Psoas muscle (tissue), 8 donors: Measurements from ENCODE around the gene ZNF587B. TPM values are rescaled to one million over a fixed set of nuclear protein-coding genes. Genes with fewer than 3 reads are reported as not detected.
A peak's percentile ranks its signal among the peaks of the same experiment; 100 is the strongest.
"Not testable (repeated sequence)": the region's sequence is repeated elsewhere in the genome, so short reads cannot be mapped to it uniquely, and the experiment has no call there.

Source experiments
- ATAC-seq, 4 donors: fragments of 200-7000 bp; cut with Tn5 transposase; one replicate each; pipeline ENCODE4 v1.9.1; 2020; ENCODE audit warnings: moderate library complexity in 3 of 4, mild to moderate bottlenecking in 2 of 4
- DNase-seq, 2 donors: peaks; one replicate each; pipeline ENCODE4 v3.0.0-alpha.2; 2020
- H3K27ac ChIP-seq: fragments of 200-600 bp; one replicate; pipeline ENCODE4 v1.8.0; 2022
- H3K27me3 ChIP-seq, 3 donors: fragments of 200-600 bp in 1 of 3; one replicate each; pipeline versions ENCODE4 v1.6.1 to v1.8.0; 2013 to 2022; ENCODE audit warnings: low read length in 2 of 3, mild to moderate bottlenecking in 2 of 3, moderate library complexity in 1 of 3; ENCODE audit not compliant: insufficient read depth in 3 of 3
- H3K36me3 ChIP-seq, 2 donors: fragments of 200-600 bp in 1 of 2; one replicate each; pipeline versions ENCODE4 v1.6.1 to v1.8.0; 2013 to 2022; ENCODE audit warnings: low read depth in 1 of 2, mild to moderate bottlenecking in 1 of 2, moderate library complexity in 1 of 2; ENCODE audit not compliant: insufficient read depth in 1 of 2
- H3K4me1 ChIP-seq: fragments of 200-600 bp; one replicate; pipeline ENCODE4 v1.8.0; 2022
- H3K4me3 ChIP-seq: fragments of 200-600 bp; one replicate; pipeline ENCODE4 v1.8.0; 2022; ENCODE audit warnings: mild to moderate bottlenecking
- H3K9me3 ChIP-seq: fragments of 200-600 bp; one replicate; pipeline ENCODE4 v1.8.0; 2022
- WGBS, 3 donors: extraction: QIAGEN DNeasy Blood & Tissue Kit; methylation state at CpG; one replicate each; pipeline versions ENCODE4 v1.1.6 to v1.1.7; 2013; 5-methylcytosine and 5-hydroxymethylcytosine counted together
- intact Hi-C, 2 donors: fragments of 100-400 bp; cut with DNase I; formaldehyde crosslinking; loops; one replicate each; pipeline versions ENCODE4 v1.11.0 to v1.14.2; 2022
- polyA plus RNA-seq, 3 donors: library from polyadenylated mRNA; stranded (reverse); fragments of 200-250 nt; gene quantifications; one replicate each; pipeline ENCODE4 v1.2.3, GENCODE V29; 2013
- total RNA-seq, 4 donors: library from RNA; stranded (reverse); fragmentation: NEBNext Ultra II Directional in 2 of 4; extraction: Animal tissue kit (Norgen Biotek cat#: 25700) in 2 of 4; gene quantifications; one replicate each; pipeline versions ENCODE4 v1.2.1 to v1.2.4, GENCODE V29; 2021 to 2023
- TF ChIP-seq, protein P1 (sequence below): fragments of 200-600 bp; IDR thresholded peaks from one replicate; pipeline ENCODE4 v1.8.0; 2022; ENCODE audit warnings: antibody characterized with exemption
- donor health status: healthy with polysubstance abuse.
- donor health status: DM: no; HTN: no; CAD: no; lungs with moderate emphysema.
- donor health status: Bipolar disorder and iron deficiency.
- donor health status: healthy.
- donor health status: DM: yes; HTN: yes; CAD: no.
- donor health status: DM: no; HTN: no; CAD: no.
- donor health status: DM: no; HTN: no; CAD: no.
- donor health status: DM: yes; HTN: yes; CAD: no.

Gene ZNF587B
- total and polyA plus RNA-seq, 7 donors = 1.4 to 7.9 (median 5.8) TPM

DNA sequence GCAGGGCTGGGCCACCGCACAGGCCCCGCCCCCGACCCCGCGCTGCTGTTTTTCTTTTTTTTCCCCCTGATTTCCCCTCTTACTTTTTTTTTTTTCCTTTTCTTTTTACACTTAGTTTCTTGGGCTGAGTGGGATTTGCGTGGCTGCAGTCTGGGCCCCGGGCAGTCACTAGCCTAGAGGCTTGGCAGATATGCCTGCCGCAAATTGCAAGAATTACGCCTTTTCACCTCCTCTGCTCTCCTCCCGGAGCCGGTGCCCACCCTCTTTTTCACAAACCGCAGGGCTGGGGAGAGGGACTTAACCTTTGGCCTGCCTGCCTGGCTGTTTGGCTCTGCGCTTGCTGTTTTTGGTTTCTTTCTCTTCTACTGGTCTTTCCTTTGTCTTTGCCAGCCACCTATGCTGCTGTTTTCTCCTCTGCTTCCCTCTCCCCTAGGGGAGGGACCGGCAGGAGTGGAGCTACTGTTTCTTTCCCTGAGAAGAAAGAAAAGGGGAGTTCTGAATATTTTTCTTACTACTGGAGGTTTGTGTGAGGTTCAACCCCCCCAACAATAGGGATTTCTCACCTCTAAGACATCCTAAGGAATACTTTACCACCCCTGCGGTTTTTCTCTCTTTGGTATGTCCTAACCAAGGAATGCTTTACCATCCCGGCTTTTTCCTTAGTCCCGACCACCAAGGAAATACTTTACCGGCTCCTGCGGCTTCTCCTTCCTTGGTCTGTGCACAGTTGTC, 26.3 kb upstream of the ZNF587B start:
- peaks cover 13% of the 10 kb centered on the region for H3K4me1 ChIP-seq
- ATAC-seq (peak in 2 of 4 donors; percentile 29 to 46), DNase-seq (no peak)
- H3K9me3 ChIP-seq = no peaks in the 10 kb centered on the region
- peak overlapping the region; percentile 42 for H3K27ac ChIP-seq
- TF ChIP-seq, protein P1, sequence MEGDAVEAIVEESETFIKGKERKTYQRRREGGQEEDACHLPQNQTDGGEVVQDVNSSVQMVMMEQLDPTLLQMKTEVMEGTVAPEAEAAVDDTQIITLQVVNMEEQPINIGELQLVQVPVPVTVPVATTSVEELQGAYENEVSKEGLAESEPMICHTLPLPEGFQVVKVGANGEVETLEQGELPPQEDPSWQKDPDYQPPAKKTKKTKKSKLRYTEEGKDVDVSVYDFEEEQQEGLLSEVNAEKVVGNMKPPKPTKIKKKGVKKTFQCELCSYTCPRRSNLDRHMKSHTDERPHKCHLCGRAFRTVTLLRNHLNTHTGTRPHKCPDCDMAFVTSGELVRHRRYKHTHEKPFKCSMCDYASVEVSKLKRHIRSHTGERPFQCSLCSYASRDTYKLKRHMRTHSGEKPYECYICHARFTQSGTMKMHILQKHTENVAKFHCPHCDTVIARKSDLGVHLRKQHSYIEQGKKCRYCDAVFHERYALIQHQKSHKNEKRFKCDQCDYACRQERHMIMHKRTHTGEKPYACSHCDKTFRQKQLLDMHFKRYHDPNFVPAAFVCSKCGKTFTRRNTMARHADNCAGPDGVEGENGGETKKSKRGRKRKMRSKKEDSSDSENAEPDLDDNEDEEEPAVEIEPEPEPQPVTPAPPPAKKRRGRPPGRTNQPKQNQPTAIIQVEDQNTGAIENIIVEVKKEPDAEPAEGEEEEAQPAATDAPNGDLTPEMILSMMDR = no peak
- H3K27me3 ChIP-seq = no peaks in the 10 kb centered on the region
- 11 to 18% (median 16%) methylated on average over 19 of the region's 19 CpGs for WGBS, 3 donors
- H3K4me3 ChIP-seq = peak overlapping the region; percentile 64
- intact Hi-C loops = no loop called here
- peaks cover 5 to 28% of the 10 kb centered on the region in 2 donors for H3K36me3 ChIP-seq

DNA sequence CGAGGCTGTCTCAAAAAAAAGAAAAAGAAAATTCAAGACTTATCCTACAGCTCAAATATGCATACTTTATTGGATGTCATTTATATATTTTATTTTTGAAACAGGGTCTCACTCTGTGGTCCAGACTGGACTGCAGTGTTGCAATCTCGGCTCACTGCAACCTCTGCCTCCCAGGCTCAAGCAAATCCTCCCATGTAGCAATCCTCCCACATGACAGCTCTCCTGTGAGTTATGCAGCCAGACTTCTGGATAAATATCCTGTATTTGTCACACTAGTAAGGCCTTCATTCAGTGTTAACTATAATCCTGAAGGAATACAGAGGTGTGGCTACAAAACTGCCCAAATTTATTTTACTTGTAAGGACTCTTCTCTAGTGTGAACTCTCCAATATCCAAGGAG, 22.6 kb upstream of the ZNF587B start:
- Histone ChIP-seq H3K4me3 (no peak overlapping the region), H3K27me3 (no peaks in the 10 kb centered on the region), H3K4me1 (peaks cover 11% of the 10 kb centered on the region), H3K36me3 (peaks cover 5 to 62% of the 10 kb centered on the region in 2 donors), H3K9me3 (no peaks in the 10 kb centered on the region), H3K27ac (no peak overlapping the region)
- TF ChIP-seq, protein P1 = no peak
- WGBS, 3 donors = 88 to 98% (median 93%) methylated on average over 2 of the region's 2 CpGs
- intact Hi-C loops = no loop called here
- DNase-seq = no peak
- ATAC-seq = peak in 1 of 4 donors; percentile 29

DNA sequence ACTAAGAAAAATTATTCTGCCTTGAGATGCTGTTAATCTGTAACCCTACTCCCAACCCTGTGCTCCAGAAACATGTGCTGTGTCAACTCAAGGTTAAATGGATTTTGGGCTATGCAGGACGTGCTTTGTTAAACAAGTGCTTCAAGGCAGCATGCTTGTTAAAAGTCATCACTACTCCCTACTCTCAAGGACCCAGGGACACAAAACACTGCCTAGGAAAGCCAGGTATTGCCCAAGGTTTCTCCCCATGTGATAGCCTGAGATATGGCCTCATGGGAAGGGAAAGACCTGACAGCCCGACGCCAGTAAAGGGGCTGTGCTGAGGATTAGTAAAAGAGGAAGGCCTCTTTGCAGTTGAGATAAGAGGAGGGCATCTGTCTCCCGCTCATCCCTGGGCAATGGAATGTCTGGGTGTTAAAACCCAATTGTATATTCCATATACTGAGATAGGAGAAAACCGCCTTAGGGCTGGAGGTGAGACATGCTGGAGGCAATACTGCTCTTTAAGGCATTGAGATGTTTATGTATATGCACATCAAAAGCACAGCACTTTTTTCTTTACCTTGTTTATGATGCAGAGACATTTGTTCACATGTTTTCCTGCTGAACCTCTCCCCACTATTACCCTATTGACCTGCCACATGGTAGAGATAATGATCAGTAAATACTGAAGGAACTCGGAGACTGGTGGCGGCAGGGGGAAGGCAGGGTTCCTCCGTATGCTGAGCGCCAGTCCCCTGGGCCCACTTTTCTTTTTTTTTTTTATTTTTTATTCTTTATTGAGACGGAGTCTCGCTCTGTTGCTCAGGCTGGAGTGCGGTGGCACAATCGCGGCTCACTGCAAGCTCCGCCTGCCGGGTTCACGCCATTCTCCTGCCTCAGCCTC, 19.4 kb upstream of the ZNF587B start:
- 80 to 84% (median 82%) methylated on average over 17 of the region's 17 CpGs for WGBS, 3 donors
- H3K36me3 ChIP-seq = peaks cover 5 to 61% of the 10 kb centered on the region in 2 donors
- H3K9me3 ChIP-seq, H3K27ac ChIP-seq, intact Hi-C loops, ATAC-seq, H3K4me3 ChIP-seq, H3K27me3 ChIP-seq, DNase-seq: not testable (repeated sequence)
- H3K4me1 ChIP-seq = peaks cover 19% of the 10 kb centered on the region

DNA sequence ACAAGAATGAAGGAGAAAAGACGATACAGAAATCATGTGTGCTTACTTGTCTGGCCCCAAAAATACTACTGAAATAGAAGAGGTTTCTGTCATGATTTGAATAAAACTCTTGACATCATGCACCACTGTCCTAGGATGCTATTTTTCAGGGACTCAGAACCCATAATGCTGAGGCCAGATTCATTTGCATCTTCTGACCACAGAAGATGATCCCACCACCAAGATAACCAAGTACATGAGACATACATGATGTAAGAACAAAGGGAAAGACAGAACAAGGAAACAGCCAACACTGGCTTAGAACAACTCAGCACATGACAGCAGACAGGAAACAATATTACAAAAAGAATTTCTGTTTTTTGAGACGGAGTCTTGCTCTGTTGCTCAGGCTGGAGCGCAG, 17.9 kb upstream of the ZNF587B start:
- Histone ChIP-seq H3K4me3 (no peak overlapping the region), H3K36me3 (peaks cover 5 to 49% of the 10 kb centered on the region in 2 donors), H3K27me3 (no peaks in the 10 kb centered on the region), H3K9me3 (no peaks in the 10 kb centered on the region), H3K4me1 (peaks cover 19% of the 10 kb centered on the region), H3K27ac (peak overlapping the region; percentile 53)
- intact Hi-C loops = no loop called here
- TF ChIP-seq, protein P1 = no peak
- ATAC-seq (no peak), DNase-seq (no peak)
- 85 to 90% (median 90%) methylated on average over 3 of the region's 3 CpGs for WGBS, 3 donors

DNA sequence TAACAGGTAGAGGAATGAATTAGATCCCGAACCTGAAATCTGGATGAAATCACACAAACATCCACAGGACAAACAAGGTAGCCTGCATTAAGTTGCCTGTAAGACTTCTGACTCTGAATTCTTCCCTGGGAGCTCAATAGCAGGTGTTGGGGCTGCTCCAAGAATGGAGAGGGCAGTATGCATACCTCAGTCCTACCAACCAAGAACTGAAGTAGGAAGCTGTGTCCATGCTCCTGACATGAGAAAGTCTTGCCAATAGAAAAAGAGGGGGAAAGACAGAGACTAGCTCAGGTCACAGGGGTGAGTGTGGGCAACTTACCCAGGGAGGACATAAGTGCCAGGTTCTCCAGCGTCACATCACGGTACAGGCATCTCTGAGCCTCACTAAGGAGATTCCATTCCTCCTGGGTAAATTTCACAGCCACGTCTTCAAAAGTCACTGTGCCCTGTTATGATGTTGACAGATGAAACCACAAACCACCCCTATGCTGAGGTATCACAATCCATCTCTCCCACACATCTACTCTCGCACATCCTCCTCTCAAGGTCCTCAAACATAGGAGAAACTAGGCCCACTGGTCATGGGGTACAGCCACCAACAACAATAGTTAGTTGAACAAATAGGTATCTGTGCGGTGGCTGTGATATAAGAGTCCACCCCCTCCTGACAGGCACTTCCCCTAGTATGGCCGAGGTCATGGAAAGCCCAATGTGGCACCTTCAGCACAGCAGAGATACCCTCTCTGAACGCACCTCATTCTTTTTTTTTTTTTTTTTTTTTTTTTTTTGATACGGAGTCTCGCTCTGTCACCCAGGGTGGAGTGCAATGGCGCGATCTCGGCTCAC, 16.9 kb upstream of the ZNF587B start:
- 80 to 87% (median 81%) methylated on average over 11 to 13 of the region's 13 CpGs for WGBS, 3 donors
- H3K9me3 ChIP-seq, intact Hi-C loops, H3K27me3 ChIP-seq, DNase-seq: not testable (repeated sequence)
- ATAC-seq = peak in 2 of 4 donors; percentile 30 to 39
- H3K27ac ChIP-seq = peak overlapping the region; percentile 82
- peak overlapping the region; percentile 92 for H3K4me3 ChIP-seq
- peaks cover 19% of the 10 kb centered on the region for H3K4me1 ChIP-seq
- peaks cover 3 to 39% of the 10 kb centered on the region in 2 donors for H3K36me3 ChIP-seq
